Adrenal gland (tissue), 19 donors: ENCODE data around the gene CD2AP. TPM values are rescaled to one million over a fixed set of nuclear protein-coding genes. Genes with fewer than 3 reads are reported as not detected.

Experiments used
- DNase-seq, 7 donors: peaks; one replicate each; pipeline ENCODE4 v3.0.0-alpha.2; 2019 to 2020
- H3K27ac ChIP-seq, 5 donors: fragments of 200-600 bp; sonication (generic) in 4 of 5; 1 replicate in 3 of 5; 2 replicates in 2 of 5; pipeline versions ENCODE4 v1.5.1 to v1.8.0; 2016 to 2020; ENCODE audit warnings: mild to moderate bottlenecking in 1 of 5
- H3K27me3 ChIP-seq: fragments of 200-600 bp; 2 replicates; pipeline ENCODE4 v1.8.0; 2021
- H3K36me3 ChIP-seq, 2 donors: fragments of 200-600 bp; replicated peaks in 1 of 2; 1 replicate in 1 of 2; 2 replicates in 1 of 2; pipeline versions ENCODE4 v1.5.1 to v1.8.0; 2018 to 2022
- H3K4me1 ChIP-seq, 2 donors: fragments of 200-600 bp; replicated peaks in 1 of 2; 1 replicate in 1 of 2; 2 replicates in 1 of 2; pipeline versions ENCODE4 v1.5.1 to v1.8.0; 2018 to 2021
- H3K4me3 ChIP-seq, 4 donors: fragments of 200-600 bp; sonication (generic) in 3 of 4; one replicate each; pipeline ENCODE4 v1.5.1; 2016 to 2018
- H3K9me3 ChIP-seq, 3 donors: fragments of 200-600 bp; sonication (generic) in 1 of 3; replicated peaks in 1 of 3; 1 replicate in 2 of 3; 2 replicates in 1 of 3; pipeline versions ENCODE4 v1.5.1 to v1.8.0; 2016 to 2021
- CTCF ChIP-seq, 6 experiments: fragments of 450-650 bp in 4 of 6; fragments of 200-600 bp in 2 of 6; sonication (generic) in 1 of 6; IDR thresholded peaks; 1 replicate in 5 of 6; 2 replicates in 1 of 6; pipeline versions ENCODE4 v1.5.1 to v1.8.0; 2016 to 2021; ENCODE audit warnings: antibody characterized with exemption in 6 of 6, mild to moderate bottlenecking in 2 of 6, moderate library complexity in 1 of 6
- POLR2A ChIP-seq, 2 donors: fragments of 450-650 bp; IDR thresholded peaks; one replicate each; pipeline ENCODE4 v1.6.1; 2017; ENCODE audit warnings: antibody characterized with exemption in 2 of 2, mild to moderate bottlenecking in 2 of 2, moderate library complexity in 1 of 2
- WGBS, 4 donors: extraction: QIAGEN DNeasy Blood & Tissue Kit in 2 of 4; methylation state at CpG; one replicate each; pipeline versions ENCODE4 v1.1.5 to v1.1.7; 2013 to 2017; 5-methylcytosine and 5-hydroxymethylcytosine counted together
- intact Hi-C, 2 donors: fragments of 100-400 bp; cut with DNase I; formaldehyde crosslinking; loops; one replicate each; pipeline versions ENCODE4 v1.14.1 to v1.15.0; 2022 to 2023
- long read RNA-seq, 10 donors: library from polyadenylated mRNA in 3 of 10; unstranded in 2 of 10; stranded (forward) in 1 of 10; transcript quantifications; one replicate each; pipeline ENCODE4 v2.0.0 and lab custom pipeline, GENCODE V29; 2021 to 2026
- polyA plus RNA-seq, 3 donors: library from polyadenylated mRNA; stranded (reverse); fragments of 200-250 nt in 2 of 3; fragments of 350-450 nt in 1 of 3; fragmentation: Illumina TruSeq in 1 of 3; extraction: RNeasy Lipid Tissue Mini Kit (QIAGEN cat#74804) in 1 of 3; gene quantifications; one replicate each; pipeline ENCODE4 v1.2.3, GENCODE V29; 2013 to 2014
- total RNA-seq, 9 donors: library from RNA; depleted of rRNA in 4 of 9; stranded (reverse); fragments of >200 nt in 4 of 9; fragments of 120-200 nt in 1 of 9; fragmentation: NEBNext Ultra II Directional in 1 of 9; extraction: Animal tissue kit (Norgen Biotek cat#: 25700) in 1 of 9; gene quantifications; one replicate each; pipeline versions ENCODE4 v1.1.0 to v1.2.4, GENCODE V29; 2013 to 2023
- donor health status: healthy with polysubstance abuse.
- donor health status: Bipolar disorder and iron deficiency.
- donor health status: DM: yes; HTN: yes; CAD: no.
- donor health status: DM: no; HTN: no; CAD: no.
- donor health status: DM: no; HTN: no; CAD: no.
- donor health status: DM: yes; HTN: yes; CAD: no.

Gene CD2AP
- total RNA-seq = 10 to 100 TPM in 8 of 9 donors, 1 to 10 TPM in 1; 9.7 to 29.6 (median 21.8) TPM
- polyA plus RNA-seq = 10 to 100 TPM in 2 of 3 donors, 1 to 10 TPM in 1; 5.3 to 23.8 (median 10.5) TPM
- long read RNA-seq, donor 1, full-length matches to known transcripts = 1 of 1 reads
- long read RNA-seq, donor 1, partial matches to known transcripts = 0 of 1 reads
- long read RNA-seq, donor 1, other reads (novel, unspliced or antisense) = 0 of 1 reads
- long read RNA-seq, donor 2, full-length matches to known transcripts = 1 of 1 reads
- long read RNA-seq, donor 2, partial matches to known transcripts = 0 of 1 reads
- long read RNA-seq, donor 2, other reads (novel, unspliced or antisense) = 0 of 1 reads
- long read RNA-seq, donor 3, full-length matches to known transcripts = 2 of 2 reads
- long read RNA-seq, donor 3, partial matches to known transcripts = 0 of 2 reads
- long read RNA-seq, donor 3, other reads (novel, unspliced or antisense) = 0 of 2 reads
- long read RNA-seq, donor 4, partial matches to known transcripts = 2 of 4 reads
- long read RNA-seq, donor 4, other reads (novel, unspliced or antisense) = 2 of 4 reads
- long read RNA-seq, donor 5, full-length matches to known transcripts = 21 of 32 reads
- long read RNA-seq, donor 5, partial matches to known transcripts = 5 of 32 reads
- long read RNA-seq, donor 5, other reads (novel, unspliced or antisense) = 6 of 32 reads
- long read RNA-seq, donor 6, partial matches to known transcripts = 2 of 3 reads
- long read RNA-seq, donor 6, other reads (novel, unspliced or antisense) = 1 of 3 reads
- long read RNA-seq, donor 7 = 0 reads
- long read RNA-seq, donor 8 = 0 reads
- long read RNA-seq, donor 9, full-length matches to known transcripts = 1 of 1 reads
- long read RNA-seq, donor 9, partial matches to known transcripts = 0 of 1 reads
- long read RNA-seq, donor 9, other reads (novel, unspliced or antisense) = 0 of 1 reads
- long read RNA-seq, donor 10, full-length matches to known transcripts = 2 of 2 reads
- long read RNA-seq, donor 10, partial matches to known transcripts = 0 of 2 reads
- long read RNA-seq, donor 10, other reads (novel, unspliced or antisense) = 0 of 2 reads

- H3K9me3 ChIP-seq = no peaks in the 10 kb centered on the region
- H3K4me1 ChIP-seq = peaks cover 7 to 20% of the 10 kb centered on the region in 2 donors
- peak within 1 kb of the TSS; percentile 70 to 97 (median 84) for H3K4me3 ChIP-seq
- H3K27me3 ChIP-seq = no peaks in the 10 kb centered on the region
- H3K36me3 ChIP-seq = no peaks in the 10 kb centered on the region
- 0 to 2% (median 1%) methylated on average over 11 to 83 of the region's 83 CpGs; no CpG with 5 or more reads in 1 of the 4 donors for WGBS, 4 donors
- intact Hi-C loops = no loop called here
- no peak for TF ChIP-seq CTCF (IDR thresholded peaks at IDR 0.05)
- peak; percentile 68 to 75 for TF ChIP-seq POLR2A (IDR thresholded peaks at IDR 0.05)
- H3K27ac ChIP-seq = peak within 1 kb of the TSS; percentile 87 to 96 (median 90)
- peak; percentile 83 to 92 (median 88) for DNase-seq
Observed at GRCh38 chr6:47477497-47478232, at the start of gene CD2AP. Gene CD2AP (plus strand): TSS chr6:47477789. CDS start chr6:47478245, 456 bp downstream.

GRCh38 chr6:47428288-47428687, 49.3 kb upstream of the CD2AP start:
- WGBS, 4 donors = 50 to 83% (median 73%) methylated on average over 2 of the region's 2 CpGs; no CpG with 5 or more reads in 1 of the 4 donors
- Histone ChIP-seq H3K36me3 (no peaks in the 10 kb centered on the region), H3K4me3 (no peak overlapping the region), H3K27me3 (no peaks in the 10 kb centered on the region), H3K27ac (no peak overlapping the region), H3K9me3 (no peaks in the 10 kb centered on the region), H3K4me1 (no peaks in the 10 kb centered on the region)
- no peak for DNase-seq
- intact Hi-C loops = no loop called here
- no peak for TF ChIP-seq POLR2A (IDR thresholded peaks at IDR 0.05)
- no peak for TF ChIP-seq CTCF (IDR thresholded peaks at IDR 0.05)

- H3K9me3 ChIP-seq = no peaks in the 10 kb centered on the region
- H3K27ac ChIP-seq = no peak overlapping the region
- H3K4me1 ChIP-seq = no peaks in the 10 kb centered on the region
- intact Hi-C loops = no loop called here
- H3K36me3 ChIP-seq = no peaks in the 10 kb centered on the region
- no peak overlapping the region for H3K4me3 ChIP-seq
- DNase-seq = no peak
- TF ChIP-seq POLR2A (IDR thresholded peaks at IDR 0.05) (no peak), CTCF (IDR thresholded peaks at IDR 0.05) (no peak)
- WGBS, 4 donors = 53 to 67% (median 64%) methylated on average over 2 of the region's 2 CpGs
- no peaks in the 10 kb centered on the region for H3K27me3 ChIP-seq
Observed at GRCh38 chr6:47428746-47429664, 48.6 kb upstream of the CD2AP start.
